ENCODE results near the gene PTP4A2.

Gene PTP4A2

DNA sequence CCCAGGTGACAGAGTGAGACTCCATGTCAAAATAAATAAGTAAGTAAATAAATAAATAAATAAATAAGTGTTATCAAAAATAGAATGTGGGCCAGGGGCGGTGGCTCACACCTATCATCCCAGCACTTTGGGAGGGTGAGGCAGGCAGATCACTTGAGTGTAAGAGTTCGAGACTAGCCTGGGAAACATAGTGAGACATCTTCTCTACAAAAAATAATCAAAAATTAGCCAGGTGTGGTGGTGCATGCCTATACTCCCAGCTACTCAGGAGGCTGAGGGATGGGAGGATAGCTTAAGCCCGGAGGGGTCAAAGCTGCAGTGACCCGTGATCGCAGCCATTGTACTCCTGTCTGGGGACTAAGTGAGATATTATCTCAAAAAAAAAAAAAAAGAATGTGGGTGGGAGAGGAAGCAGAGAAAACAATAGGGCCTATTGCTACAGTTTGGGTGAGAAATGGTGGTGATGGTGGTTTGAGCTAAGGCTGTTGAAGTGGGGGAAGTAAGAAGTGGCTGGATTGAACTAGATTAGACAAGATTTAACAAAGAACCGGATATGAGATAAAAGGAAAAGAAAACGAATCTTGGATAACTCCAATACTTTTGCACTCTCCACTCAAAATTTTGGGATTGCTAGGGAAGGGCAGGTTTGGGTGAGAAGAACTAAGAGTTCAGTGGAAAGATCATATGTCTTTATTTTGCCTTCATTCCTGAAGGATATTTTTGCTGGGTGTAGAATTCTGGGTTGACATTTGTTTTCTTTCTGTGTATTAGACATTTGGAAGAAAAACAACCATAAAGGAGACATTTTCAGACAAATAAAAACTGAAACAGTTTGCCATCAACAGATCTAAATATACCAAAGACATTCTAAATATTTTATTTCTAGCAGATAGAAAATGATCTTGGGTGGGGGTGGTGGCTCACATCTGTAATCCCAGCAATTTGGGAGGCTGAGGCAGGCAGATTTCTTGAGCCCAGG lies 65.2 kb downstream of the PTP4A2 start:
- TF ChIP-seq, protein P1, sequence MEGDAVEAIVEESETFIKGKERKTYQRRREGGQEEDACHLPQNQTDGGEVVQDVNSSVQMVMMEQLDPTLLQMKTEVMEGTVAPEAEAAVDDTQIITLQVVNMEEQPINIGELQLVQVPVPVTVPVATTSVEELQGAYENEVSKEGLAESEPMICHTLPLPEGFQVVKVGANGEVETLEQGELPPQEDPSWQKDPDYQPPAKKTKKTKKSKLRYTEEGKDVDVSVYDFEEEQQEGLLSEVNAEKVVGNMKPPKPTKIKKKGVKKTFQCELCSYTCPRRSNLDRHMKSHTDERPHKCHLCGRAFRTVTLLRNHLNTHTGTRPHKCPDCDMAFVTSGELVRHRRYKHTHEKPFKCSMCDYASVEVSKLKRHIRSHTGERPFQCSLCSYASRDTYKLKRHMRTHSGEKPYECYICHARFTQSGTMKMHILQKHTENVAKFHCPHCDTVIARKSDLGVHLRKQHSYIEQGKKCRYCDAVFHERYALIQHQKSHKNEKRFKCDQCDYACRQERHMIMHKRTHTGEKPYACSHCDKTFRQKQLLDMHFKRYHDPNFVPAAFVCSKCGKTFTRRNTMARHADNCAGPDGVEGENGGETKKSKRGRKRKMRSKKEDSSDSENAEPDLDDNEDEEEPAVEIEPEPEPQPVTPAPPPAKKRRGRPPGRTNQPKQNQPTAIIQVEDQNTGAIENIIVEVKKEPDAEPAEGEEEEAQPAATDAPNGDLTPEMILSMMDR (IDR thresholded peaks at IDR 0.05; ENCODE audit: unreplicated experiment in 3 of 3): no peak
- H3K36me3 Mint-ChIP-seq (ENCODE audit: low read depth): peaks cover 10% of the 10 kb centered on the region
- H3K4me1 Mint-ChIP-seq: no peaks in the 10 kb centered on the region
- peaks cover 10% of the 10 kb centered on the region for H3K9me3 Mint-ChIP-seq
- H3K27ac Mint-ChIP-seq: no peak overlapping the region
- H3K4me3 Mint-ChIP-seq: no peak overlapping the region
- no peaks in the 10 kb centered on the region for H3K27me3 Mint-ChIP-seq (ENCODE audit: low read depth)

DNA sequence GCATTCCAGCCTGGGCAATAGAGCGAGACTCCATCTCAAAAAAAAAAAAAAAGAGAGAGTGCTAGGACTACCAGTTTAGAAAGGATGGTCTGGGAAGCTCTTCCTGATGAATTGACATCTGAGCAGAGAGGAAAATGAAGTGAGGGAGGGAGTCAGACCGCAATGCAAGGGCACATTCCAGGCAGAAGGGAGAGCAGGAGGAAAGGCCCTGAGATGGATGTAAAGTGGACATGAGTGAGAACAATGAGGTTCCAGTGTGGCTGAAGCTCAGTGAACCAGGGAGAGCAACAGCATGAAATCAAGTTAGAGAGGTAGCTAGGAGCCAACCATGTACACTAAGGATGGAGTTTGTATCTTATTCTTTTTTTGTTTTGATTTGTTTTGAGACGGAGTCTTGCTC lies 66.5 kb downstream of the PTP4A2 start:
- H3K4me3 Mint-ChIP-seq: no peak overlapping the region
- H3K27me3 Mint-ChIP-seq (ENCODE audit: low read depth): peaks cover 3% of the 10 kb centered on the region
- H3K27ac Mint-ChIP-seq: peak overlapping the region in 1 of 3 experiments; percentile 3
- peaks cover 10% of the 10 kb centered on the region for H3K9me3 Mint-ChIP-seq
- peaks cover 10% of the 10 kb centered on the region for H3K36me3 Mint-ChIP-seq (ENCODE audit: low read depth)
- TF ChIP-seq, protein P1 (IDR thresholded peaks at IDR 0.05; ENCODE audit: unreplicated experiment in 3 of 3): no peak
- H3K4me1 Mint-ChIP-seq: no peaks in the 10 kb centered on the region

DNA sequence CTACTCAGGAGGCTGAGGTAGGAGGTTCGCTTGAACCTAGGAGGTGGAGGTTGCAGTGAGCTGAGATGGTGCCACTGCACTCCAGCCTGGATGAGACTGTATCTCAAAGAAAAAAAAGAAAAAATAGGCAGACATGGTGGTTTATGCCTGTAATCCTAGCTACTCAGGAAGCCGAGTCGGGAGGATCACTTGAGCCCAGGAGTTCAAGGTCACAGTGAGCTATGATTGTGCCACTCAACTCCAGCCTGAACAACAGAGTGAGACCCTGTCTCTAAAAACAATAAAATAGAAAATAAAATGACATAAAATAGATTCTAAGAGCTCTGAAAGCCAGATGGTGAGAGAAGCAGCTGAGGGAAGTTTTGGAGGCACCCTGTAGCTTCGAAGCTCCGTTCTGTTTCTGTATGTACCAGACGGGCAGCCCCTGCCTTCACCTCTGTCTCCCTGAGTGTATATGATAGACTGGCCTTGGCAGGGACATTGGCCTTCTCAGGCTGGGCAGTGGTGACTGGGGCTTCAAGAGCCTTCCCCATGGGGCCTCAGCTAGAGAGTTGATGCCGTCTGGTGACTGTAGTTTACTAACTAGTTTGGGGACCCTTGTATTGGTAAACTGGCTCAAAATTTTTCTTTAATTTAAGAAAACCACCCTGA lies 68.0 kb downstream of the PTP4A2 start:
- no peak overlapping the region for H3K27ac Mint-ChIP-seq

DNA sequence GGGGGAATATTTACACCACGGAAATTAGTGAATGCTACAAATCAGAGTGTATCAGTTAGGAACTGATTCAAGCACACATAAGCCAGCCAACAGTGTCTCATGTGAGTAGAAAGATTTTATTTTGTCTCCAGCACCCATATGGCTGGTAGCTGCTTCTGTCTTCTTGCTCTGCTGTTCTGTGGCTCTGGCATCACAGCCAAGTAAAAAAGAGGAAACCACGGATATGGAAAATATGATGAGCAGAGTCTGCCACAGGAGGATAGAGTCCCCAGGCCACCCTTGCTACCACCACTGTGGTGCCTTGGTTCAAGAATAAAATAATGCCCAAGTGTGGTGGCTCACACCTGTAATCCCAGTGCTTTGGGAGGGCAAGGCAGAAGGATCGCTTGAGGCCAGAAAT lies 68.7 kb downstream of the PTP4A2 start:
- TF ChIP-seq, protein P1 (IDR thresholded peaks at IDR 0.05; ENCODE audit: unreplicated experiment in 3 of 3): no peak
- H3K27ac Mint-ChIP-seq: no peak overlapping the region
- H3K4me1 Mint-ChIP-seq: no peaks in the 10 kb centered on the region
- peaks cover 3% of the 10 kb centered on the region for H3K27me3 Mint-ChIP-seq (ENCODE audit: low read depth)
- peaks cover 10% of the 10 kb centered on the region for H3K9me3 Mint-ChIP-seq
- peaks cover 10% of the 10 kb centered on the region for H3K36me3 Mint-ChIP-seq (ENCODE audit: low read depth)
- no peak overlapping the region for H3K4me3 Mint-ChIP-seq

More for the DNA sequence above, 68.0 kb downstream of the PTP4A2 start:
- peaks cover 10% of the 10 kb centered on the region for H3K36me3 Mint-ChIP-seq (ENCODE audit: low read depth)
- H3K27me3 Mint-ChIP-seq (ENCODE audit: low read depth): peaks cover 3% of the 10 kb centered on the region
- no peaks in the 10 kb centered on the region for H3K4me1 Mint-ChIP-seq
- no peak overlapping the region for H3K4me3 Mint-ChIP-seq
- peaks cover 10% of the 10 kb centered on the region for H3K9me3 Mint-ChIP-seq
- TF ChIP-seq, protein P1 (IDR thresholded peaks at IDR 0.05; ENCODE audit: unreplicated experiment in 3 of 3): no peak

DNA sequence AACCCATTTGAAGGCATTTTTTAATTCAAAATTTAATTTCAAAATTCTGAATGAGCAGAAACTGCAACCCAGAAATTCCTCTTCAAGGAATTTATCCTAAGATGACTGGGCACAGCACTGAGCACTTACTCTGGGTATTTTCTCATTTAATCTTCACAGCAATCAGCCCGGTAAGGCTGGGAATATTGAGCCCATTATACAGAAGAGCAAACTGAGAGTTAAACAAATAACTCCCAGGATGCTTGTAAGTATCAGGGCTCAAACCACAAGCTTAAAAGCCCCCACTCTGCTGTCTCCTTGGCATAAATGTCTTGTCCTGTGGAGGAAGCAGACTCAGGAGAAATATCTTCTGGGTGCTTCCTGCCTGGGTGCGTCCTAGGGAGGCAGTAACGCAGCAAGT lies 69.3 kb downstream of the PTP4A2 start:
- Mint-ChIP-seq H3K9me3 (peaks cover 10% of the 10 kb centered on the region), H3K36me3 (ENCODE audit: low read depth) (peaks cover 10% of the 10 kb centered on the region), H3K27me3 (ENCODE audit: low read depth) (peaks cover 3% of the 10 kb centered on the region), H3K4me3 (no peak overlapping the region), H3K4me1 (no peaks in the 10 kb centered on the region), H3K27ac (no peak overlapping the region)
- TF ChIP-seq, protein P1 (IDR thresholded peaks at IDR 0.05; ENCODE audit: unreplicated experiment in 3 of 3): no peak
